AG04450 (cell line): ENCODE data around the gene FGF14. TPM values are rescaled to one million over a fixed set of nuclear protein-coding genes. Genes with fewer than 3 reads are reported as not detected.

Source experiments
- CTCF ChIA-PET: fragments of 300-600, 350-600 bp; formaldehyde crosslinking; extraction: SDS; loops from one replicate; lab custom pipeline; 2022; ENCODE audit warnings: antibody characterized with exemption, inconsistent platforms; lab: Charles Lee
- POLR2A ChIA-PET: fragments of 350-600 bp; formaldehyde crosslinking; extraction: SDS; loops from one replicate; lab custom pipeline; 2021; ENCODE audit warnings: antibody characterized with exemption, inconsistent platforms; lab: Yijun Ruan, JAX
- DNase-seq: peaks from one replicate; pipeline ENCODE4 v3.0.0-alpha.2; 2011; ENCODE audit warnings: low read depth, low spot score
- H3K27ac ChIP-seq: one replicate; pipeline ENCODE4 v1.5.1; 2012; ENCODE audit warnings: low read depth, low read length, control low read depth
- H3K27me3 ChIP-seq: one replicate; pipeline ENCODE4 v1.6.0; 2012; ENCODE audit warnings: low read length; ENCODE audit not compliant: control insufficient read depth, insufficient read depth
- H3K4me3 ChIP-seq: 2 replicates; pipeline ENCODE4 v1.5.1; 2011; ENCODE audit warnings: mild to moderate bottlenecking, low read depth, low read length, control low read depth
- H3K9me3 ChIP-seq: 2 replicates; pipeline ENCODE4 v1.5.1; 2012; ENCODE audit warnings: low read length; ENCODE audit not compliant: control insufficient read depth, insufficient read depth
- CTCF ChIP-seq: IDR thresholded peaks from 2 replicates; pipeline ENCODE4 v1.5.1; 2011; ENCODE audit warnings: low read depth, low read length, control low read depth, inconsistent platforms
- polyA plus RNA-seq: library from polyadenylated mRNA; depleted of rRNA; stranded (reverse); fragments of >200 nt; gene quantifications from 2 replicates; pipeline ENCODE4 v1.2.3, GENCODE V29; 2011

The FGF14 gene
- polyA plus RNA-seq, 1 experiment = 0.01 TPM

DNA sequence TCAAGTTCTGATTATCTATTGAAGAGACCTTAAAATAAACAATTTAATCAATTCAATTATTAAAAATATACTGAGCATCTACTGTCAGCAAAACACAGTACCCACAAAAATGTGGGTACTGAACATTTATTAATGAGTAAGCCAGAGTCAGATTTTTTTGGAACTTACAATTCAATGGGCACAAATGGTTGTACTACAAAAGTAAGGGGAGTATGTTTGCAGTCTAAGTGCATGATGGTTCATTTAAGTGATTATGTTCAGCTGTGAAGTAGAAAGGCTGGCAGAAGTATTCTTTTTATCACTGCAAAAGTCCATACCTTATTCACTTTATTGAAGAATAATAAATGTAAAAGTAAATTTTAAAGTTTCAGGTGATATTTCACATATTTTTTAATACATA is 27.6 kb downstream of the FGF14 start:
- no peak overlapping the region for H3K27ac ChIP-seq
- H3K4me3 ChIP-seq = no peak overlapping the region
- ChIA-PET CTCF (no interaction called here), POLR2A (no interaction called here)
- no peaks in the 10 kb centered on the region for H3K9me3 ChIP-seq
- DNase-seq = no peak
- TF ChIP-seq CTCF = no peak
- no peaks in the 10 kb centered on the region for H3K27me3 ChIP-seq

DNA sequence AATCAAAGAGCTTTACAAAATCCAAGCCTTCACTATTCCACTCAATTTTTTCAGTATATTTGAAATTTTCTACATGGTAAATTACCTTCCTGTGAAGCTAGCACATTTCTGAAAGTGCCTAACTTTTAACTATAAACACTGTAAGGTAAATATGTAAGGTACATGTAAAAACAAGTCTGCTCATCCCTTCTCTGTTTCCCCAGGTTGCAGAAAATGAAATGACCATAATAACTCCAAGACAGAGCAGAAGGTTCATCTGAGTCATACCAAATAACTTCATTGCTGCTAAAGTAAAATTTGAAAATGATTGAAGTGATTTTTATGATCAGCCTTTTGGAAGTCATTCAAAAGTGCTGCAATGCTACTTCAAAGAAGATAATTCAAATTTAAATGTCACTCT is 28.6 kb downstream of the FGF14 start:
- DNase-seq = no peak
- CTCF ChIA-PET = no interaction called here
- Histone ChIP-seq H3K9me3 (no peaks in the 10 kb centered on the region), H3K4me3 (no peak overlapping the region), H3K27me3 (no peaks in the 10 kb centered on the region), H3K27ac (no peak overlapping the region)
- TF ChIP-seq CTCF = no peak
- POLR2A ChIA-PET = no interaction called here

DNA sequence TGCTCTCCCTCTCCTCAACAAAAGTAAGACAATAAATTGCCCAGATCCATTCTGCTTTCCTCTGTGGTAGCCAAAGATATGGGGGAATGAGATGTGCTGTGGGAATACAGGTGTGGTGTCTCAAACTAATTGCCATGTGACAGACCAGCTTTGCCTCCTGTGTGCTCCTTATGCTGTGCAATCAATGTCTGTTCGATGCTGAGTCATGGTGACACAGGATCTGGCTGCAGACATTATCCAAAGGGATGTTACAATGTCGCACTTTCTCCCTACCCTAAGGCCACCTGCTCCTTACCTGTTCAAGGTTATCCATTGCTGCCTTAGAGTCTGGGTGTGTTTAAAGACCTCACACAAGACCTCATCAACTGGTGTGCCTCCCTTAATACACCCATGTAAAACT is 32.5 kb downstream of the FGF14 start:
- Histone ChIP-seq H3K27ac (no peak overlapping the region), H3K4me3 (no peak overlapping the region), H3K9me3 (no peaks in the 10 kb centered on the region), H3K27me3 (no peaks in the 10 kb centered on the region)
- ChIA-PET POLR2A (no interaction called here), CTCF (no interaction called here)
- TF ChIP-seq CTCF = no peak
- DNase-seq = no peak

GRCh38 chr13:102367836-102368235 is 34.0 kb downstream of the FGF14 start:
- no peak for DNase-seq
- CTCF ChIA-PET = no interaction called here
- Histone ChIP-seq H3K27me3 (no peaks in the 10 kb centered on the region), H3K4me3 (no peak overlapping the region), H3K27ac (no peak overlapping the region), H3K9me3 (no peaks in the 10 kb centered on the region)
- POLR2A ChIA-PET = no interaction called here
- no peak for TF ChIP-seq CTCF

DNA sequence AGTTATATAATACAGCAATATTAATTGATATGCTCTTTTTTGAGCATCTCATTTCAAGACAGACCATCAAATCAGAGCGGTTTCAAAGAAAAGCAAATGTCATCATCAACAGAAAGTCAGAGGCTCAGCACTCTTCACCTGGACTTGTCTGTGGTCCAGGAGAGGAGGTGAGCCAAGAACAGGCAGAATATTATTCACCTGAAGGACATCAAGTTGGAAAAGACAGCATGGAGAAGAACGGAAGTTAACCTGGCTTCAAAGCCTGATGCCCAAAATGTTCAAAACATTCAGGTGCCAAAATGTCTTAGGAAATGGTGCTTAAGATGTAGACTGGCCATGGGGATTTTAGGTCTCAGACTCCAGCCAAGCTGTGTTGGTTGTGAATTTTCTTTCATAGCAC is 40.7 kb downstream of the FGF14 start:
- H3K9me3 ChIP-seq = no peaks in the 10 kb centered on the region
- H3K4me3 ChIP-seq = no peak overlapping the region
- no peak overlapping the region for H3K27ac ChIP-seq
- H3K27me3 ChIP-seq = no peaks in the 10 kb centered on the region
- CTCF ChIA-PET = no interaction called here
- no peak for DNase-seq
- no peak for TF ChIP-seq CTCF
- POLR2A ChIA-PET = no interaction called here
